H9 (cell line): ENCODE results near the gene GSTK1. TPM values are rescaled to one million over a fixed set of nuclear protein-coding genes. Genes with fewer than 3 reads are reported as not detected.

Source experiments
- DNase-seq: peaks from one replicate; pipeline ENCODE4 v3.0.0-alpha.2; 2017
- H2AFZ ChIP-seq: one replicate; pipeline ENCODE4 v1.6.1; 2013; ENCODE audit warnings: mild to moderate bottlenecking, low read length, control low read depth, moderate library complexity
- H2AK5ac ChIP-seq: 2 replicates; pipeline ENCODE4 v1.6.1; 2013; ENCODE audit warnings: low read length, control low read depth, mixed read lengths; ENCODE audit not compliant: insufficient read length
- H2BK120ac ChIP-seq: one replicate; pipeline ENCODE4 v1.6.1; 2013; ENCODE audit warnings: low read depth, mild to moderate bottlenecking, low read length, control low read depth, inconsistent platforms; ENCODE audit not compliant: poor library complexity, severe bottlenecking
- H2BK12ac ChIP-seq: 2 replicates; pipeline ENCODE4 v1.6.1; 2013; ENCODE audit warnings: low read length, control low read depth, mixed read lengths, low read depth; ENCODE audit not compliant: insufficient read length
- H2BK15ac ChIP-seq: 2 replicates; pipeline ENCODE4 v1.6.1; 2013; ENCODE audit warnings: low read depth, low read length, control low read depth
- H2BK20ac ChIP-seq: one replicate; pipeline ENCODE4 v1.6.1; 2013; ENCODE audit warnings: low read depth, mild to moderate bottlenecking, low read length, control low read depth, inconsistent platforms; ENCODE audit not compliant: poor library complexity, severe bottlenecking
- H2BK5ac ChIP-seq: 2 replicates; pipeline ENCODE4 v1.6.1; 2013; ENCODE audit warnings: low read length, control low read depth, mixed read lengths; ENCODE audit not compliant: insufficient read length
- H3K14ac ChIP-seq: 2 replicates; pipeline ENCODE4 v1.6.1; 2013; ENCODE audit warnings: low read length, control low read depth; ENCODE audit not compliant: insufficient read depth
- H3K18ac ChIP-seq: 2 replicates; pipeline ENCODE4 v1.6.1; 2013; ENCODE audit warnings: low read depth, mild to moderate bottlenecking, mixed read lengths, low read length, control low read depth; ENCODE audit not compliant: insufficient read length
- H3K23ac ChIP-seq: 2 replicates; pipeline ENCODE4 v1.6.1; 2013; ENCODE audit warnings: low read length, control low read depth, mixed read lengths, low read depth; ENCODE audit not compliant: insufficient read length
- H3K23me2 ChIP-seq: 2 replicates; pipeline ENCODE4 v1.6.1; 2013; ENCODE audit warnings: low read depth, mild to moderate bottlenecking, mixed read lengths, low read length, control low read depth; ENCODE audit not compliant: insufficient read length, poor library complexity, severe bottlenecking
- H3K27ac ChIP-seq: 2 replicates; pipeline ENCODE4 v1.5.1; 2013; ENCODE audit warnings: low read length, control low read depth, mixed read lengths, low read depth; ENCODE audit not compliant: insufficient read length
- H3K27me3 ChIP-seq: 2 replicates; pipeline ENCODE4 v1.6.1; 2013; ENCODE audit warnings: low read length, control low read depth, inconsistent platforms; ENCODE audit not compliant: insufficient read depth
- H3K4ac ChIP-seq: 2 replicates; pipeline ENCODE4 v1.6.1; 2013; ENCODE audit warnings: low read depth, mild to moderate bottlenecking, control low read depth, inconsistent platforms, low read length, moderate library complexity
- H3K4me1 ChIP-seq: 2 replicates; pipeline ENCODE4 v1.6.1; 2013; ENCODE audit warnings: low read length, control low read depth, inconsistent platforms; ENCODE audit not compliant: insufficient read depth
- H3K4me2 ChIP-seq: 2 replicates; pipeline ENCODE4 v1.6.1; 2013; ENCODE audit warnings: low read length, control low read depth, mixed read lengths; ENCODE audit not compliant: insufficient read length, insufficient read depth
- H3K56ac ChIP-seq: 2 replicates; pipeline ENCODE4 v1.6.1; 2013; ENCODE audit warnings: low read depth, mild to moderate bottlenecking, mixed read lengths, low read length, control low read depth; ENCODE audit not compliant: insufficient read length
- H3K79me1 ChIP-seq: 2 replicates; pipeline ENCODE4 v1.6.1; 2013; ENCODE audit warnings: low read depth, mild to moderate bottlenecking, moderate library complexity, low read length, control low read depth, inconsistent platforms; ENCODE audit not compliant: insufficient read depth, poor library complexity, severe bottlenecking
- H3K79me2 ChIP-seq: 2 replicates; pipeline ENCODE4 v1.6.1; 2013; ENCODE audit warnings: low read length, control low read depth, inconsistent platforms; ENCODE audit not compliant: insufficient read depth
- H3K9ac ChIP-seq: 2 replicates; pipeline ENCODE4 v1.6.1; 2013; ENCODE audit warnings: low read length, control low read depth, mixed read lengths; ENCODE audit not compliant: insufficient read length; ENCODE audit errors: extremely low read depth
- H3K9me3 ChIP-seq: one replicate; pipeline ENCODE4 v1.6.1; 2013; ENCODE audit warnings: low read depth, low read length, inconsistent platforms; ENCODE audit not compliant: control insufficient read depth
- H3T11ph ChIP-seq: one replicate; pipeline ENCODE4 v1.6.1; 2013; ENCODE audit warnings: mild to moderate bottlenecking, low read length, control low read depth, inconsistent platforms
- H4K20me1 ChIP-seq: one replicate; pipeline ENCODE4 v1.6.1; 2013; ENCODE audit not compliant: control insufficient read depth, insufficient read length, insufficient read depth
- H4K5ac ChIP-seq: 2 replicates; pipeline ENCODE4 v1.6.1; 2013; ENCODE audit warnings: low read depth, mild to moderate bottlenecking, mixed read lengths, low read length, control low read depth; ENCODE audit not compliant: insufficient read length
- H4K8ac ChIP-seq: replicated peaks from 2 replicates; pipeline ENCODE4 v1.6.1; 2013; ENCODE audit warnings: low read length, control low read depth, mixed read lengths, low read depth; ENCODE audit not compliant: insufficient read length
- H4K91ac ChIP-seq: 2 replicates; pipeline ENCODE4 v1.6.1; 2013; ENCODE audit warnings: low read depth, mild to moderate bottlenecking, moderate library complexity, mixed read lengths, low read length, control low read depth; ENCODE audit not compliant: insufficient read length
- H3K27ac Mint-ChIP-seq, 3 experiments: 2 replicates in 2 of 3; 3 replicates in 1 of 3; pipeline ENCODE4 v1.8.0; 2020 to 2021; ENCODE audit warnings: mixed read lengths in 3 of 3, mild to moderate bottlenecking in 1 of 3, moderate library complexity in 1 of 3
- H3K27me3 Mint-ChIP-seq: 2 replicates; pipeline ENCODE4 v1.8.0; 2021; ENCODE audit warnings: low read depth, mild to moderate bottlenecking, moderate library complexity, mixed read lengths
- H3K36me3 Mint-ChIP-seq, 3 experiments: 2 replicates in 2 of 3; 3 replicates in 1 of 3; pipeline ENCODE4 v1.8.0; 2020 to 2021; ENCODE audit warnings: low read depth in 3 of 3, mixed read lengths in 3 of 3; ENCODE audit not compliant: insufficient read depth in 1 of 3
- H3K4me1 Mint-ChIP-seq, 2 experiments: 2 replicates each; pipeline ENCODE4 v1.8.0; 2020; ENCODE audit warnings: mixed read lengths in 2 of 2
- H3K4me3 Mint-ChIP-seq, 2 experiments: 2 replicates in 1 of 2; 3 replicates in 1 of 2; pipeline ENCODE4 v1.8.0; 2020 to 2021; ENCODE audit warnings: mild to moderate bottlenecking in 2 of 2, mixed read lengths in 2 of 2, moderate library complexity in 1 of 2
- H3K9me3 Mint-ChIP-seq, 2 experiments: 2 replicates in 1 of 2; 3 replicates in 1 of 2; pipeline ENCODE4 v1.8.0; 2020; ENCODE audit warnings: mild to moderate bottlenecking in 2 of 2, mixed read lengths in 2 of 2, moderate library complexity in 1 of 2
- CTCF ChIP-seq: fragments of 200-600 bp; sonication (generic); conservative IDR thresholded peaks from 3 replicates; pipeline ENCODE4 v1.8.0; 2021; ENCODE audit warnings: antibody characterized with exemption, mild to moderate bottlenecking
- WGBS: extraction: QIAGEN DNeasy Blood & Tissue Kit; methylation state at CpG from one replicate; pipeline ENCODE4 v1.1.7; 2013; ENCODE audit warnings: missing lambda C conversion rate, low lambda C conversion rate, mixed read lengths; ENCODE audit not compliant: insufficient read length; ENCODE audit errors: extremely low coverage; 5-methylcytosine and 5-hydroxymethylcytosine counted together
- total RNA-seq: library from RNA; stranded (reverse); gene quantifications from 2 replicates; pipeline ENCODE4 v1.2.1, GENCODE V29; 2021

GSTK1 gene
- total RNA-seq, 1 experiment from 2014 or later, result 36.1 TPM

GRCh38 chr7:143282124-143282523 lies 18.9 kb downstream of the GSTK1 start:
- Histone ChIP-seq H3K9me3 (peaks cover 5% of the 10 kb centered on the region), H3K14ac (no peak overlapping the region), H3K23ac (no peak overlapping the region), H4K20me1 (no peaks in the 10 kb centered on the region), H3K79me2 (no peaks in the 10 kb centered on the region), H4K5ac (no peak overlapping the region), H3T11ph (no peak overlapping the region), H2BK15ac (no peak overlapping the region), H3K9ac (no peak overlapping the region), H3K4me1 (peaks cover 9% of the 10 kb centered on the region; the same call in 1 of the 2 replicates), H2BK20ac (no peak overlapping the region), H3K56ac (no peak overlapping the region), H3K18ac (no peak overlapping the region), H3K4me2 (no peak overlapping the region), H2BK12ac (no peak overlapping the region), H2AK5ac (no peak overlapping the region), H3K4ac (no peak overlapping the region), H3K23me2 (peaks cover 5% of the 10 kb centered on the region), H2AFZ (no peak overlapping the region), H3K27ac (no peak overlapping the region), H2BK5ac (no peak overlapping the region), H3K79me1 (no peaks in the 10 kb centered on the region), H4K91ac (no peak overlapping the region), H2BK120ac (no peak overlapping the region), H3K27me3 (peaks cover 6% of the 10 kb centered on the region; the same call in 1 of the 2 replicates), H4K8ac (no peak overlapping the region)
- Mint-ChIP-seq H3K4me1 (peaks cover 29 to 31% of the 10 kb centered on the region in 2 experiments), H3K27me3 (peaks cover 44% of the 10 kb centered on the region), H3K9me3 (peaks cover 4 to 6% of the 10 kb centered on the region in 2 experiments; a peak in 4 of 5 replicates), H3K36me3 (peaks cover 5 to 7% (median 5%) of the 10 kb centered on the region in 3 experiments; a peak in 6 of 7 replicates), H3K4me3 (no peak overlapping the region), H3K27ac (no peak overlapping the region)
- no peak for DNase-seq
- TF ChIP-seq CTCF, result no peak
- no CpG with 5 or more reads among the region's 8 CpGs for WGBS
